HG03571 (cell line): Measurements from ENCODE around the gene ABCG4.
"Not testable (repeated sequence)": the region's sequence is repeated elsewhere in the genome, so short reads cannot be mapped to it uniquely, and the experiment has no call there.

ENCODE experiments used
- ATAC-seq: cut with Tn5 transposase; IDR thresholded peaks from one replicate; pipeline ENCODE4 v1.9.1; 2021; ENCODE audit not compliant: unreplicated experiment

Gene ABCG4

GRCh38 chr11:119115484-119116234 lies 33.2 kb upstream of the ABCG4 start:
- no peak for ATAC-seq

- no peak for ATAC-seq
These were observed 32.6 kb upstream of the ABCG4 start for GRCh38 chr11:119116235-119116594.

DNA sequence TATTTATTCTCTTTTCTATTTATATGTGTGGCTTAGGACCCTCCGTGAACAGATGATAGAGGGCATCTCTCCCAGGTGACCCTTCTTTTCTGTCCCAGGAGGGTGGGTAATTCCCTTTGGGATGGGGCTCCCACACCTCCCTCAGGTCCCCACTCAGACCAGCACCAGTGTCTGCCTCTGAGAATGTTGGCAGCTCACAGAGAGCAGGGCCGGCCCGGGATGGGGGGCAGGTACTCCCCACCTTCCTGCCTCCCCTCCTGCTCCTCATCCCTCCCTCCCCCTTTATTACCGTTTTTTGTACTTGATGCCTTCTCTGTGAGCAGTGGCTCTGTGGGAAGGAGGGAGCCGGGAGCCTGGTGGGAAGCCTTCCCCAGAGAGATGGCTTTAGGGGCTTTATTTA lies 32.3 kb upstream of the ABCG4 start:
- no peak for ATAC-seq

DNA sequence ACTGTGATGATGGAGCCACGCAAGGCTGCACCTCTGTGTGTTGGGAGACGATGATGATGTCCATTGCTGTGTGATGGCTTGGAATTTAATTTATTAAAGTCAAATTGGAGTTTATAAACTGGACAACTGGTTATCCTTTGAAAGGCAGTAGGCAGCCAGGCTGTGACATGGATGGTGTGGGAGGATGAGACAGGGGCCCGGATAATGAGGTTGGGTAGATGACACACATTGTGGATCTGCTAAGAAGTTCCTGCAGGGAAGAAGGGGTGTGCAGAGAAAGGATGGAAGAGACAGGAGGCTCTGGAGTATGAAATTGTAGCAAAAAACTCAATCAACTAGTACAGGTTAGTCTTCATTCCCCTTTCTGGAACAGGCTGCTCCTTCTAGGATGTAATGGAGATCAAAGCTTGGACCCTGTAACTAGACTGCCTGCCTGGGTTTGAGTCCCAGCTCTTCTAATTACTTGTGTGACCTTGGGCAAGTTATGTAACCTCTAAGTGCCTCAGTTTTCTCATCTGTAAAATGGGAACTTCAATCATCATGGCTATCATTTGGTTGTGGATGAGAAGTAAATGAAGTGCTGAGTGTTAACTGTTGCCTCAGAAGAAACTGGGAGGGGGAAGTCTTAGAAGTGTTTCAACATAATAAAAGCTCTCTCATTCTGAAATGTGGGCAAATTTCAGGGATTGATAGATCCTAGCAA lies 31.7 kb upstream of the ABCG4 start:
- no peak for ATAC-seq

- ATAC-seq: no peak
These were observed 30.6 kb upstream of the ABCG4 start for GRCh38 chr11:119118227-119118626.

GRCh38 chr11:119118946-119119345 lies 29.9 kb upstream of the ABCG4 start:
- no peak for ATAC-seq

DNA sequence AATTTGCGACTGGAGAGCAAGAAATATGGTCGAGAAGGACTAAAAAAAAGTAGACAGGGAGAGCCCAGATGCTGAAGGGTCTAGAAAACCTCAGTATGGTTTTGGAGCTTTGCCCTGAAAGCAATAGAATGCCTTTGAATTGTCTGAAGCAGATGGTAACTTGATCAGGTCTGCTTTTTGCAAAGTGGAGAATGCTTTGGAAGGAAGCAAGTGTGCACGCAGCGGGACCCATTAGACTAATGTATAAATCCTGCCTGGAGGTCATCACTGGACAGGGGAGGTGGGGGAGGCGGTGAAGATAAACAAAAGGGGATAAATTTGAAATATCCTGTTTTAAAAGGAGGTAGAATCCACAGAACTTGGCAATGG lies 28.2 kb upstream of the ABCG4 start:
- no peak for ATAC-seq

DNA sequence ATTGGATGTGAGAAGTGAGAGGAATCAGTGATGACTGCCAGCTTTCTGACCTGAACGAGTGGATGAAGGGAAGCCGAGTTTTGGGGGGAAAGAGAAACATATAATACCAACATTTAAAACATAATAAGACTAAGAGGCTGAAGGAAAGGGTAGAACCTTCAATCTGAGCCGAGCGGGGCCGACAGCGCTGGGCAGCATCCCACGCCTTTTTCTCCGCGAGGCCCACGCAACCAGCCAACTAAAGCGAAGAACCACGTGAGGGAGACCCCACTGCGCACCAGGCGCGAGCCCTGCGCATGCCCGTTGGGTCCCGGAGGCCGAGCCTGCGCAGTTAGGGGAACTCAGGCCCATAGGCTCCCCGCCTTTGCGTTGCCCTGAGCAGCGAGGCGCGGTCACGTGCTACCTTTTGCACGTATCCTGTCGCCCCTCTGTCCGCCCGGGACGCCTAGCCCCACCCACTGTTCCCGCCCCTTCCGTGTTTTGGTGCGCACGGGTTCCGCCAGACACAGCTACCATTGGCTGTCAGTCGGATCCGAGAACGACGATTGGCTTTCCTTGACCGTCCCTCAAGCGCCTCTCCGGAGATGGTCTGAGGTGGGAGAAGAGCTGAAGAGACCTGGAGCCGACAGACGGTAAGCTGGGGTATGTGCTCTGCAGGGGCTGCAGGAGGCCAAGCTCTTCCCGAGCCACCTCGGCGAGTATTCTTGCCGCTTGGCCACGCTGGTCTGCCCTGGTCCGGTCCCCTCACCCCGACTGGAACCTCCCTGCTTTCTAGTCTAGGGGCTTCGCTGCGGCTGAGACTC lies 27.6 kb upstream of the ABCG4 start, which contains the start of gene HINFP:
HINFP (plus strand) TSS at position 573 of the 803 bp plus-strand sequence. CDS start 5,365 bp downstream, outside the sequence.
- ATAC-seq: peak; percentile 94

DNA sequence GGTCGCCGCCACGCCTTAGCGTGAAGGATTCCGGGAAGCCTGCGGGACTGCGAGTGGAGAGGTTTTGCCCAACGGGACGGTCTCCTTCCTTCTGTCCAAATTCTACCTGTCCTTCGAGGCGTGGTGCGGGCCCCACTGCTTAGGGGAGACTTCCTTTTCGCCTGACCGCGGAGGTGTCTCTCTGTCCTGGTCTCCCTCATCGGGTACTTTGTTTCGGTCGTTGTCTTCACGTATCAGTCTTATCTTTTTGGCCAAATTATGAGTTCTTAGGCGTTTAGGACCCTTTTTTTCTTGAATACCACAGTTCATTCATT lies 27.1 kb upstream of the ABCG4 start:
- no peak for ATAC-seq

GRCh38 chr11:119125821-119126220 lies 23.0 kb upstream of the ABCG4 start:
- ATAC-seq: no peak

DNA sequence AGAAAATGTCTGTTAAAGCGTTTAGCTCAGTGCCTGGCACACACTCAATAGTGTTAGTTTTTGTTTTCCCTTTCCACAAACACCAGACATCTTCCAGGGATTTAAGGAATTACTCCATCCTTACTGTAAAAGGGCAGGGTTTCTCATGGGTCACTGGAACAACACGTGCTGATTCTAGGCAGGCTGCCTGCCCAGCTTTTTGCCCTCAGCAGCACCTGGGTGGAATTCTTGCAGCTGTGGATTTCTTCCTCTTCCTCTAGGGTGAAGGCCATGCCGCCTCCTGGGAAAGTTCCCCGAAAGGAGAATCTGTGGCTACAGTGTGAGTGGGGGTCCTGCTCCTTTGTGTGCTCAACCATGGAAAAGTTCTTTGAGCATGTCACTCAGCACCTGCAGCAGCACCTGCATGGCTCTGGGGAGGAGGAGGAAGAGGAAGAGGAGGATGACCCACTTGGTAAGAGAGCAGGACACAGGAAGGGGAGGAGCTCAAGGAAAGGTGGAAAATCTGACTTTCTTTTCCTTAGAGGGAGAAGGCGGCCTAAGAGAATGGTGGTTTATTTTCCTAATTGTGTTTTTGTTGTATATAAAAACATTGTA lies 22.1 kb upstream of the ABCG4 start:
- no peak for ATAC-seq

- no peak for ATAC-seq
These were observed 18.2 kb upstream of the ABCG4 start for GRCh38 chr11:119130662-119131061.

DNA sequence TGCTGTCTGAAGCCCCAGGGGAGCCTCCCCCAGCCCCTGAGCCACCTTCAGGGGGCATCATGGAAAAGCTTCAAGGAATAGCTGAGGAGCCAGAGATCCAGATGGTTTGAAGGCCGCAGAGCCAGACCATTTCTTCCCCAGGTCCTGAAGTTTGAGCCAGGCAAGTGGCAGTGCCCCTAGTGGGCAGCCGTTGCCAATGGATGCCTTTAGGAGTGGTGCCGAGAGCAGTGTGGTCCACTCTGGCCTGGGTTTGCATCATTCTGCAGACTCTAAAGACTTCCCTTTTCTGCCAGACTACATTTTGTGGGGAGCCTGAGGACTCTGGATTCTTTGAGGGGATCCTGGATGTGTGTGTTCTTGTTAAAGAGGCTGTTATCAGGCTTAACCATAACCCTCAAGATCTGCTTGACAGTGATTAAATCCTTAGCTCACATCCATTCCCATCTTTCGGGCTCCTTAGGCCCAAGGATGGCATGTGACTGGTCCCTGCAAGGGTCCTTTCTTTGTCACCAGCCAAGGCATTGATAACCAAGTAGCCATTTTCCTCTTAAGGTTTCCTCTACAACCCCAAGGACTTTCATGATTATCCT lies 14.4 kb upstream of the ABCG4 start:
- ATAC-seq: no peak

- ATAC-seq: not testable (repeated sequence)
These were observed 9.6 kb upstream of the ABCG4 start for GRCh38 chr11:119139276-119139675.

GRCh38 chr11:119144825-119145486 lies 3.9 kb upstream of the ABCG4 start:
- no peak for ATAC-seq

DNA sequence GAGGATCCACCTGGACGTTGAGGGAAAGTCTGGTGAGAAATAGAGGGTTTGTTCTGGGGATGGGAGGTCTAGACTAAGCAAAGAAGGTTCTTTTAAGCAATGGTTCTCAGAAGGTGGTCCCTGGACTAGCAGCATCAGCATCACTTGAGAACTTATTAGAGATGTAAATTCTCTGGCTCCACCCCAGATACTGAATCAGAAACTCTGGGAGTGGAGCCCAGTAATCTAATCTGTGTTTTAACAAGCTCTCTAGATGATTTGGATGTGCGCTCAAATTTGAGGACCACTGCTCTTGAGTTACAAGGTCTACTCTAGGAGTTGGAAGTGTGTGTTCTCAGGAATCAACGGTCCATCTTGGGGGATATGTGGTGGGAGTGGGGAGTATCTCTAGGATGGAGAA lies 3.3 kb upstream of the ABCG4 start:
- no peak for ATAC-seq

DNA sequence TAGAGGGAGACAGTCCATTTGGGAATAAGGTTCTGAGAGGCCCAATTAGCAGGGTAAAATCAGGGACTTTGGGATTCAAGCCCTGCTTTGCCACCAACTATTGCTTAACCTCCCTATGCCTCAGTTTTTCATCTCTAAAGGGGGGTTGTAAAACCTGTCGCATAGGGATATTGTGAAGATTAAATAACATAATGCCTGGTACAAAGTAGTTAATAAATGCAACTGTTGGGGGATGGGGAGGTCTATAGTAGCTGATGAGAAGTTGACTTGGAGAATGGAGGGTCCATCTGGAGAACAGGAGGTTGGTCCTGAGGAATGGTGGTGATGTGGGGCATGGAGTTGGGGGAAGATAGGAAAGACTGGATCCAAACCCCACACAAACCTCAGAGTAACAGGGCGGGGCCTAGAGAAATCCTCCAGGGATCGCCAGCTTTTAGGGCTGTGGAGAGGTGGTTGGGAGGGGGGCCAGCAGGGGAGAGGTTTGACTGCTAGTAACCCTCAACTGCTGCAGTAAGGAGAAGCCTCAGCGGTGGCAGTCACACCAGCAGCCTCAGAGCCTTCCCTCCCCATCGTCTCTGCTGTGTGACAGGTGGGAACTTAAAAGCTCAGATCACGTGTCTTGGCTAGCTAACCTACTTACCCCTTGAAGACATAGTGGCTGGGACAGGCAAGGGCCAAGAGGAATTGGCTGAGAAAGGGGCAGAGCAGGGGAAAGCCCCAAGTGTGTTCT lies 1.1 kb upstream of the ABCG4 start:
- ATAC-seq: no peak

DNA sequence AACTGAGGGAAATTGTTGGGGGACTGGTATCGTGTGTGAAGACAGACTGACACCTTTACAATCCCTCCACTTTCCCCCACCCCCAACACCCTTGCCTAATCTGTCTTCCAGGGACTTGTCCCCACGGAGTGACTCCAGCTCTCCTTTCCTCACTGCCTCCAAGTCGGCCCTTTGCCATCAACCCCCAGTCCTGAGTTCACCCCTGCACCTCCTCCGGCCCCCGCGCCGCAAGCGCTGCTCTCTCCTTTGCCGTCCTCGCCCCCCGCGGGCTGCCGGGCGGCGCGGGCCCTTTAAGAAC lies 183 bp upstream of the ABCG4 start:
- no peak for ATAC-seq

DNA sequence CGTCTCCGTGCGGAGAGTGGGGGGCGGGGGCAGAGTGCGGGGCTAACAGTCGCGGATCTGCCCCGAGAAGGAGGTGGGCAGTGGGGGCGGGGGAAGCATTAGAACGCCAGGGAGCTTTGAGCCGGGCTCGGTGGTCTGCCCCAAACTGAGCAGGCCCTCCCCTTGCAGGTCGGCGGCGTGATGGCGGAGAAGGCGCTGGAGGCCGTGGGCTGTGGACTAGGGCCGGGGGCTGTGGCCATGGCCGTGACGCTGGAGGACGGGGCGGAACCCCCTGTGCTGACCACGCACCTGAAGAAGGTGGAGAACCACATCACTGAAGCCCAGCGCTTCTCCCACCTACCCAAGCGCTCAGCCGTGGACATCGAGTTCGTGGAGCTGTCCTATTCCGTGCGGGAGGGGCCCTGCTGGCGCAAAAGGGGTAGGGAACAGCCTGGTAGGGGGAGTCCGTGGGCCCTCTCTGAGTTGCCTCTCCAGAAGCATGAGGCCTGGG lies 979 bp downstream of the ABCG4 start:
- no peak for ATAC-seq

- ATAC-seq: no peak
These were observed 3.2 kb downstream of the ABCG4 start for GRCh38 chr11:119152043-119152442.
